A673 (cell line): ENCODE data around the gene MEGF10.

ENCODE experiments used
- EZH2 ChIP-seq: fragments of 200-600 bp; sonication (generic); IDR thresholded peaks from 2 replicates; pipeline ENCODE4 v1.6.1; 2017; ENCODE audit warnings: borderline replicate concordance, low read depth, mild to moderate bottlenecking, mixed read lengths, antibody characterized with exemption, low read length; ENCODE audit not compliant: poor library complexity, severe bottlenecking
- TF ChIP-seq, protein P1 (sequence below): fragments of 300-800, 200-600 bp; sonication (generic); conservative IDR thresholded peaks from 2 replicates; pipeline ENCODE4 v1.5.1; 2017; ENCODE audit warnings: low read depth, mild to moderate bottlenecking, antibody characterized with exemption, low read length, moderate library complexity, mixed read lengths

- TF ChIP-seq, protein P1, sequence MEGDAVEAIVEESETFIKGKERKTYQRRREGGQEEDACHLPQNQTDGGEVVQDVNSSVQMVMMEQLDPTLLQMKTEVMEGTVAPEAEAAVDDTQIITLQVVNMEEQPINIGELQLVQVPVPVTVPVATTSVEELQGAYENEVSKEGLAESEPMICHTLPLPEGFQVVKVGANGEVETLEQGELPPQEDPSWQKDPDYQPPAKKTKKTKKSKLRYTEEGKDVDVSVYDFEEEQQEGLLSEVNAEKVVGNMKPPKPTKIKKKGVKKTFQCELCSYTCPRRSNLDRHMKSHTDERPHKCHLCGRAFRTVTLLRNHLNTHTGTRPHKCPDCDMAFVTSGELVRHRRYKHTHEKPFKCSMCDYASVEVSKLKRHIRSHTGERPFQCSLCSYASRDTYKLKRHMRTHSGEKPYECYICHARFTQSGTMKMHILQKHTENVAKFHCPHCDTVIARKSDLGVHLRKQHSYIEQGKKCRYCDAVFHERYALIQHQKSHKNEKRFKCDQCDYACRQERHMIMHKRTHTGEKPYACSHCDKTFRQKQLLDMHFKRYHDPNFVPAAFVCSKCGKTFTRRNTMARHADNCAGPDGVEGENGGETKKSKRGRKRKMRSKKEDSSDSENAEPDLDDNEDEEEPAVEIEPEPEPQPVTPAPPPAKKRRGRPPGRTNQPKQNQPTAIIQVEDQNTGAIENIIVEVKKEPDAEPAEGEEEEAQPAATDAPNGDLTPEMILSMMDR, result no peak
- TF ChIP-seq EZH2, result no peak
These were observed 119.5 kb downstream of the MEGF10 start for GRCh38 chr5:127409921-127410675.
